H1 (cell line): ENCODE measurements around the gene ANP32B. TPM values are rescaled to one million over a fixed set of nuclear protein-coding genes. Genes with fewer than 3 reads are reported as not detected.
A peak's percentile ranks its signal among the peaks of the same experiment; 100 is the strongest.

Experiments used
- ASH2L ChIP-seq: fragments of 200-600, 300-600 bp; sonication (generic); IDR thresholded peaks from one replicate; pipeline ENCODE4 v1.7.1; 2017; ENCODE audit warnings: low read length
- ATF2 ChIP-seq: IDR thresholded peaks from 2 replicates; pipeline ENCODE4 v1.6.1; 2012; ENCODE audit warnings: low read length, inconsistent platforms
- BRCA1 ChIP-seq: IDR thresholded peaks from 2 replicates; pipeline ENCODE4 v1.6.1; 2012; ENCODE audit warnings: low read depth, low read length, improper control_type of control experiment
- CBX5 ChIP-seq: fragments of 300-800, 300-1000 bp; sonication (generic); IDR thresholded peaks from 2 replicates; pipeline ENCODE4 v1.7.1; 2016; ENCODE audit warnings: antibody characterized with exemption, low read length, low read depth
- CEBPB ChIP-seq: IDR thresholded peaks from 2 replicates; pipeline ENCODE4 v1.6.1; 2012; ENCODE audit warnings: low read depth, low read length
- CHD2 ChIP-seq: IDR thresholded peaks from 2 replicates; pipeline ENCODE4 v1.6.1; 2012; ENCODE audit warnings: low read length, improper control_type of control experiment
- E2F6 ChIP-seq: IDR thresholded peaks from 2 replicates; pipeline ENCODE4 v1.6.1; 2012; ENCODE audit warnings: inconsistent platforms
- GTF2F1 ChIP-seq: IDR thresholded peaks from 2 replicates; pipeline ENCODE4 v1.6.1; 2012; ENCODE audit warnings: low read depth, low read length, improper control_type of control experiment, borderline replicate concordance
- KDM1A ChIP-seq: fragments of 200-600, 300-600 bp; sonication (generic); IDR thresholded peaks from 2 replicates; pipeline ENCODE4 v1.7.1; 2016; ENCODE audit warnings: mild to moderate bottlenecking, low read length, borderline replicate concordance
- KDM4A ChIP-seq: IDR thresholded peaks from one replicate; pipeline ENCODE4 v1.7.1; 2012; ENCODE audit warnings: low read depth, mild to moderate bottlenecking, moderate library complexity, low read length, inconsistent platforms; ENCODE audit not compliant: severe bottlenecking
- PHF8 ChIP-seq: fragments of 200-600 bp; sonication (generic); conservative IDR thresholded peaks from 2 replicates; pipeline ENCODE4 v1.7.1; 2012; ENCODE audit warnings: low read depth, mild to moderate bottlenecking, inconsistent platforms, low read length, moderate library complexity
- POLR2A ChIP-seq, 2 experiments: IDR thresholded peaks; 1 replicate in 1 of 2; 2 replicates in 1 of 2; pipeline ENCODE4 v1.6.1; 2011; ENCODE audit warnings: low read depth in 2 of 2, low read length in 2 of 2, mild to moderate bottlenecking in 2 of 2; ENCODE audit errors: control extremely low read depth in 1 of 2
- POLR2AphosphoS5 ChIP-seq: IDR thresholded peaks from 2 replicates; pipeline ENCODE4 v1.6.1; 2011; ENCODE audit warnings: low read depth, low read length
- RAD21 ChIP-seq, 2 experiments: IDR thresholded peaks in 1 of 2; conservative IDR thresholded peaks in 1 of 2; 2 replicates each; pipeline ENCODE4 v1.6.1; 2011; ENCODE audit warnings: low read depth in 2 of 2, low read length in 2 of 2, improper control_type of control experiment in 1 of 2, inconsistent platforms in 1 of 2, mild to moderate bottlenecking in 1 of 2, moderate library complexity in 1 of 2
- SIN3A ChIP-seq, 2 experiments: IDR thresholded peaks in 1 of 2; conservative IDR thresholded peaks in 1 of 2; 2 replicates each; pipeline ENCODE4 v1.6.1; 2011 to 2012; ENCODE audit warnings: low read length in 2 of 2, improper control_type of control experiment in 1 of 2, low read depth in 1 of 2, mild to moderate bottlenecking in 1 of 2
- SIRT6 ChIP-seq: IDR thresholded peaks from one replicate; pipeline ENCODE4 v1.7.1; 2012; ENCODE audit warnings: low read length, inconsistent platforms
- SIX5 ChIP-seq: IDR thresholded peaks from 2 replicates; pipeline ENCODE4 v1.6.1; 2011; ENCODE audit warnings: mild to moderate bottlenecking, low read depth, low read length
- SRF ChIP-seq: IDR thresholded peaks from 2 replicates; pipeline ENCODE4 v1.6.1; 2011; ENCODE audit warnings: mild to moderate bottlenecking, low read depth, low read length, moderate library complexity
- SUZ12 ChIP-seq: fragments of 200-600 bp; sonication (generic); IDR thresholded peaks from 2 replicates; pipeline ENCODE4 v1.6.1; 2012; ENCODE audit warnings: mild to moderate bottlenecking, inconsistent platforms, low read length, moderate library complexity, mixed read lengths
- TAF1 ChIP-seq: IDR thresholded peaks from 2 replicates; pipeline ENCODE4 v1.6.1; 2011; ENCODE audit warnings: mild to moderate bottlenecking, low read depth, low read length
- TBP ChIP-seq: IDR thresholded peaks from 2 replicates; pipeline ENCODE4 v1.6.1; 2011; ENCODE audit warnings: low read depth, low read length, improper control_type of control experiment
- polyA plus RNA-seq, 7 experiments: library from polyadenylated mRNA; depleted of rRNA in 3 of 7; stranded (reverse) in 5 of 7; unstranded in 2 of 7; fragments of >200 nt in 5 of 7; fragments of 200-250 nt in 2 of 7; gene quantifications; 1 replicate in 5 of 7; 2 replicates in 1 of 7; 4 replicates in 1 of 7; pipeline versions ENCODE4 v1.2.1 to v1.2.3, GENCODE V29; 2011 to 2013; ENCODE audit warnings: missing spikeins in 2 of 7, mixed read lengths in 2 of 7
- total RNA-seq: library from RNA; stranded (reverse); fragmentation: NEBNext Ultra II Directional; extraction: Animal tissue kit (Norgen Biotek cat#: 25700); gene quantifications from 2 replicates; pipeline ENCODE4 v1.2.1, GENCODE V29; 2021

Gene ANP32B
- total and polyA plus RNA-seq, 2 of the 8 experiments (the other 6 are each of a cell fraction or from before 2014, with no cell fraction given) = 7.6 to 88.1 TPM

GRCh38 chr9:98056269-98057137 is 73.4 kb downstream of the ANP32B start, which contains the start of gene NANS (continued):
- TF ChIP-seq CHD2 = peak; percentile 94
- 0 out of 4 replicates have a peak, but pooled peaks of 1 of the 2 experiments have one; percentile 1 for TF ChIP-seq RAD21 (IDR thresholded peaks at IDR 0.05 in 1 of 2, conservative IDR thresholded peaks at IDR 0.05 in 1 of 2; ENCODE audit: low read depth in 2 of 2, low read length in 2 of 2)
- peak; percentile 63 for TF ChIP-seq KDM4A
- TF ChIP-seq SIN3A (conservative IDR thresholded peaks at IDR 0.05 in 1 of 2, IDR thresholded peaks at IDR 0.05 in 1 of 2; ENCODE audit: low read depth in 1 of 2, low read length in 2 of 2) = peak in 1 of 2 experiments; percentile 60; a peak in 1 of 4 replicates
- TF ChIP-seq TAF1 = peak; percentile 91
- no peak for TF ChIP-seq SIX5
- no peak for TF ChIP-seq SIRT6
- no peak for TF ChIP-seq SUZ12
- no peak; the same call in 1 of the 2 replicates for TF ChIP-seq ATF2
- TF ChIP-seq POLR2A (IDR thresholded peaks at IDR 0.05; ENCODE audit: control extremely low read depth in 1 of 2, low read depth in 2 of 2, low read length in 2 of 2) = peak; percentile 84 to 85
- TF ChIP-seq BRCA1 = peak; percentile 75
- TF ChIP-seq CBX5 = no peak
- TF ChIP-seq PHF8 = peak; percentile 96
- peak; percentile 72; the same call in 1 of the 2 replicates for TF ChIP-seq TBP
- TF ChIP-seq SRF = no peak
- no peak for TF ChIP-seq KDM1A
- 0 out of 2 replicates have a peak, but pooled peaks have one; percentile 12 for TF ChIP-seq GTF2F1
- peak; percentile 32 for TF ChIP-seq ASH2L
- TF ChIP-seq CEBPB = no peak
- TF ChIP-seq E2F6 = peak; percentile 37; the same call in 1 of the 2 replicates
- peak; percentile 68 for TF ChIP-seq POLR2AphosphoS5
